GM19463 (cell line): ENCODE measurements around the gene RAD51B.
A peak's percentile ranks its signal among the peaks of the same experiment; 100 is the strongest.

Experiments used
- ATAC-seq: cut with Tn5 transposase; IDR thresholded peaks from one replicate; pipeline ENCODE4 v1.9.1; 2021; ENCODE audit warnings: mild to moderate bottlenecking, moderate library complexity; ENCODE audit not compliant: unreplicated experiment

Gene RAD51B

GRCh38 chr14:68394118-68394763, 574.7 kb downstream of the RAD51B start:
- ATAC-seq = no peak

- ATAC-seq = no peak
Measured at GRCh38 chr14:68394764-68395143, 575.2 kb downstream of the RAD51B start.

- no peak for ATAC-seq
Measured at GRCh38 chr14:68395604-68396003, 576.0 kb downstream of the RAD51B start.

GRCh38 chr14:68396461-68396860, 576.9 kb downstream of the RAD51B start:
- no peak for ATAC-seq

GRCh38 chr14:68397371-68397811, 577.8 kb downstream of the RAD51B start:
- no peak for ATAC-seq

- ATAC-seq = no peak
Measured at GRCh38 chr14:68397822-68398221, 578.2 kb downstream of the RAD51B start.

- no peak for ATAC-seq
Measured at GRCh38 chr14:68398370-68398769, 578.8 kb downstream of the RAD51B start.

GRCh38 chr14:68399971-68400370, 580.4 kb downstream of the RAD51B start:
- ATAC-seq = no peak

GRCh38 chr14:68401317-68401716, 581.7 kb downstream of the RAD51B start:
- ATAC-seq = no peak

GRCh38 chr14:68401855-68402254, 582.3 kb downstream of the RAD51B start:
- ATAC-seq = peak; percentile 60

- ATAC-seq = no peak
Measured at GRCh38 chr14:68402525-68403101, 583.0 kb downstream of the RAD51B start.

GRCh38 chr14:68403191-68404145, 583.9 kb downstream of the RAD51B start:
- no peak for ATAC-seq

- no peak for ATAC-seq
Measured at GRCh38 chr14:68404146-68404527, 584.6 kb downstream of the RAD51B start.

- ATAC-seq = no peak
Measured at GRCh38 chr14:68404652-68405183, 585.1 kb downstream of the RAD51B start.

GRCh38 chr14:68405961-68406360, 586.4 kb downstream of the RAD51B start:
- no peak for ATAC-seq

- ATAC-seq = no peak
Measured at GRCh38 chr14:68407285-68407684, 587.7 kb downstream of the RAD51B start.

GRCh38 chr14:68407825-68408224, 588.2 kb downstream of the RAD51B start:
- no peak for ATAC-seq

- no peak for ATAC-seq
Measured at GRCh38 chr14:68408680-68409079, 589.1 kb downstream of the RAD51B start.

GRCh38 chr14:68409387-68409786, 589.8 kb downstream of the RAD51B start:
- no peak for ATAC-seq

- ATAC-seq = no peak
Measured at GRCh38 chr14:68412505-68413465, 593.2 kb downstream of the RAD51B start.
